MM.1S (cell line): ENCODE data around the gene AKAP5.

Experiments
- DNase-seq: peaks from one replicate; pipeline ENCODE4 v3.0.0-alpha.2; 2015
- H2AFZ ChIP-seq: fragments of 300-600 bp; sonication (generic); 2 replicates; pipeline ENCODE4 v1.6.0; 2016; ENCODE audit warnings: antibody characterized with exemption, low read length
- H3F3A ChIP-seq: fragments of 300-600 bp; sonication (generic); 2 replicates; pipeline ENCODE4 v1.6.1; 2016; ENCODE audit warnings: mild to moderate bottlenecking, antibody characterized with exemption, low read length, moderate library complexity, mixed read lengths; ENCODE audit not compliant: insufficient read depth
- H3K27ac ChIP-seq: fragments of 300-600 bp; sonication (generic); 2 replicates; pipeline ENCODE4 v1.5.1; 2016; ENCODE audit warnings: mild to moderate bottlenecking, low read length
- H3K27me3 ChIP-seq: fragments of 300-600 bp; sonication (generic); replicated peaks from 2 replicates; pipeline ENCODE4 v1.6.0; 2016; ENCODE audit warnings: low read length; ENCODE audit not compliant: insufficient read depth
- H3K36me3 ChIP-seq: fragments of 300-600 bp; sonication (generic); replicated peaks from 2 replicates; pipeline ENCODE4 v1.6.1; 2016; ENCODE audit warnings: mild to moderate bottlenecking, low read length, mixed read lengths; ENCODE audit not compliant: insufficient read depth
- H3K4me1 ChIP-seq: fragments of 300-600 bp; sonication (generic); 2 replicates; pipeline ENCODE4 v1.6.1; 2016; ENCODE audit warnings: low read length, mixed read lengths
- H3K4me2 ChIP-seq: fragments of 300-600 bp; sonication (generic); 2 replicates; pipeline ENCODE4 v1.6.0; 2016; ENCODE audit warnings: low read depth, low read length
- H3K4me3 ChIP-seq: fragments of 300-600 bp; sonication (generic); 2 replicates; pipeline ENCODE4 v1.5.1; 2016; ENCODE audit warnings: low read length, mixed read lengths
- H3K79me2 ChIP-seq: fragments of 300-600 bp; sonication (generic); 2 replicates; pipeline ENCODE4 v1.6.1; 2016; ENCODE audit warnings: mixed run types, low read length, mixed read lengths
- H3K9ac ChIP-seq: fragments of 300-600 bp; sonication (generic); 2 replicates; pipeline ENCODE4 v1.6.1; 2016; ENCODE audit warnings: low read length, mixed read lengths
- H3K9me2 ChIP-seq: fragments of 300-600 bp; sonication (generic); replicated peaks from 2 replicates; pipeline ENCODE4 v1.6.1; 2016; ENCODE audit warnings: mild to moderate bottlenecking, low read length, mixed read lengths; ENCODE audit not compliant: insufficient read depth
- H3K9me3 ChIP-seq: fragments of 300-600 bp; sonication (generic); replicated peaks from 2 replicates; pipeline ENCODE4 v1.6.1; 2016; ENCODE audit warnings: mild to moderate bottlenecking, low read length, mixed read lengths; ENCODE audit not compliant: insufficient read depth
- H4K20me1 ChIP-seq: fragments of 300-600 bp; sonication (generic); 2 replicates; pipeline ENCODE4 v1.6.1; 2016; ENCODE audit warnings: mild to moderate bottlenecking, low read length, moderate library complexity, mixed read lengths; ENCODE audit not compliant: insufficient read depth
- CTCF ChIP-seq: fragments of 300-600 bp; sonication (generic); IDR thresholded peaks from 2 replicates; pipeline ENCODE4 v1.5.1; 2016; ENCODE audit warnings: antibody characterized with exemption, low read length, mixed read lengths
- EZH2 ChIP-seq: fragments of 300-600 bp; sonication (generic); optimal IDR thresholded peaks from 2 replicates; pipeline ENCODE3; 2017; ENCODE audit warnings: low read depth, mild to moderate bottlenecking, antibody characterized with exemption, low read length, mixed read lengths
- EZH2phosphoT487 ChIP-seq: fragments of 300-600 bp; sonication (generic); IDR thresholded peaks from 2 replicates; pipeline ENCODE4 v1.6.1; 2018; ENCODE audit warnings: antibody characterized with exemption, low read length

AKAP5 gene

GRCh38 chr14:64444984-64445845, 20.1 kb upstream of the AKAP5 start:
- peak overlapping the region; percentile 12; the same call in 1 of the 2 replicates for H3K9ac ChIP-seq
- no peak for TF ChIP-seq EZH2phosphoT487
- TF ChIP-seq CTCF: peak; percentile 4; the same call in 1 of the 2 replicates
- H3K4me2 ChIP-seq: peak overlapping the region; percentile 33
- H3K4me1 ChIP-seq: peaks cover 31% of the 10 kb centered on the region
- no peaks in the 10 kb centered on the region for H3K36me3 ChIP-seq
- H3K4me3 ChIP-seq: no peak overlapping the region; the same call in 1 of the 2 replicates
- peak; percentile 59 for DNase-seq
- H3K79me2 ChIP-seq: no peaks in the 10 kb centered on the region
- H3K27me3 ChIP-seq: no peaks in the 10 kb centered on the region
- H3F3A ChIP-seq: peaks cover 14% of the 10 kb centered on the region
- H2AFZ ChIP-seq: no peak overlapping the region
- no peaks in the 10 kb centered on the region for H3K9me3 ChIP-seq
- H3K27ac ChIP-seq: peak overlapping the region; percentile 81
- no peaks in the 10 kb centered on the region for H3K9me2 ChIP-seq
- H4K20me1 ChIP-seq: no peaks in the 10 kb centered on the region

GRCh38 chr14:64447876-64448670, 17.2 kb upstream of the AKAP5 start:
- no peaks in the 10 kb centered on the region for H3K36me3 ChIP-seq
- H3K4me3 ChIP-seq: no peak overlapping the region
- H3K4me2 ChIP-seq: no peak overlapping the region
- no peaks in the 10 kb centered on the region for H4K20me1 ChIP-seq
- TF ChIP-seq CTCF (no peak), EZH2 (no peak), EZH2phosphoT487 (no peak)
- no peak overlapping the region for H3K9ac ChIP-seq
- DNase-seq: no peak
- no peaks in the 10 kb centered on the region for H3K9me2 ChIP-seq
- no peaks in the 10 kb centered on the region for H3K79me2 ChIP-seq
- H3K4me1 ChIP-seq: peaks cover 29% of the 10 kb centered on the region
- no peaks in the 10 kb centered on the region for H3K27me3 ChIP-seq
- no peak overlapping the region for H2AFZ ChIP-seq
- H3F3A ChIP-seq: peaks cover 14% of the 10 kb centered on the region
- H3K27ac ChIP-seq: no peak overlapping the region
- no peaks in the 10 kb centered on the region for H3K9me3 ChIP-seq

- Histone ChIP-seq H3K4me3 (no peak overlapping the region), H3K79me2 (no peaks in the 10 kb centered on the region), H4K20me1 (no peaks in the 10 kb centered on the region), H3K27me3 (no peaks in the 10 kb centered on the region), H3K9me3 (no peaks in the 10 kb centered on the region), H3K27ac (no peak overlapping the region), H3K4me1 (peaks cover 7% of the 10 kb centered on the region), H3K9me2 (no peaks in the 10 kb centered on the region), H3K36me3 (no peaks in the 10 kb centered on the region), H2AFZ (no peak overlapping the region), H3F3A (peaks cover 2% of the 10 kb centered on the region), H3K9ac (no peak overlapping the region), H3K4me2 (no peak overlapping the region)
- no peak for TF ChIP-seq EZH2phosphoT487
- TF ChIP-seq EZH2: no peak
- no peak for TF ChIP-seq CTCF
- DNase-seq: no peak
Measured at GRCh38 chr14:64450255-64450654, 15.0 kb upstream of the AKAP5 start.
